Prostate gland (tissue), 2 donors: ENCODE measurements around the gene MYCBPAP.

Experiments
- CTCF ChIP-seq, 4 experiments: fragments of 200-600 bp in 2 of 4; fragments of 450-650 bp in 2 of 4; sonication (generic) in 2 of 4; IDR thresholded peaks; 1 replicate in 3 of 4; 2 replicates in 1 of 4; pipeline ENCODE4 v1.5.1; 2016 to 2019; ENCODE audit warnings: antibody characterized with exemption in 4 of 4, mild to moderate bottlenecking in 2 of 4, moderate library complexity in 2 of 4
- POLR2A ChIP-seq: fragments of 450-650 bp; IDR thresholded peaks from one replicate; pipeline ENCODE4 v1.6.1; 2016; ENCODE audit warnings: antibody characterized with exemption, mild to moderate bottlenecking
- POLR2AphosphoS5 ChIP-seq: sonication (generic); formaldehyde crosslinking; IDR thresholded peaks from one replicate; pipeline ENCODE4 v1.6.1; 2017; ENCODE audit warnings: antibody characterized with exemption

GRCh38 chr17:50551884-50552283 lies 43.6 kb downstream of the MYCBPAP start:
- no peak for TF ChIP-seq CTCF (IDR thresholded peaks at IDR 0.05)
- no peak for TF ChIP-seq POLR2A
- no peak for TF ChIP-seq POLR2AphosphoS5
